Gastroesophageal sphincter (tissue), 4 donors: ENCODE results near the gene RAB22A. TPM values are rescaled to one million over a fixed set of nuclear protein-coding genes. Genes with fewer than 3 reads are reported as not detected.
A peak's percentile ranks its signal among the peaks of the same experiment; 100 is the strongest.

Experiments
- ATAC-seq: fragments of 150-250 bp; one replicate; pipeline ENCODE4 v1.9.1; 2016; ENCODE audit warnings: mild to moderate bottlenecking, moderate library complexity
- H3K27ac ChIP-seq, 4 donors: fragments of 200-600 bp; sonication (generic) in 3 of 4; 1 replicate in 3 of 4; 2 replicates in 1 of 4; pipeline ENCODE4 v1.5.1; 2016 to 2019
- H3K27me3 ChIP-seq: fragments of 200-600 bp; sonication (generic); one replicate; pipeline ENCODE4 v1.5.1; 2019
- H3K36me3 ChIP-seq, 2 donors: fragments of 200-600 bp; sonication (generic); one replicate each; pipeline ENCODE4 v1.5.1; 2019; ENCODE audit warnings: control low read depth in 1 of 2
- H3K4me1 ChIP-seq, 3 donors: fragments of 200-600 bp; sonication (generic); 1 replicate in 2 of 3; 2 replicates in 1 of 3; pipeline ENCODE4 v1.5.1; 2016 to 2019; ENCODE audit warnings: control low read depth in 2 of 3
- H3K4me3 ChIP-seq, 2 donors: fragments of 200-600 bp; sonication (generic); one replicate each; pipeline ENCODE4 v1.5.1; 2019; ENCODE audit warnings: mild to moderate bottlenecking in 1 of 2, moderate library complexity in 1 of 2
- H3K9me3 ChIP-seq, 3 donors: fragments of 200-600 bp; sonication (generic); one replicate each; pipeline ENCODE4 v1.5.1; 2017 to 2019; ENCODE audit warnings: control low read depth in 2 of 3
- EP300 ChIP-seq: sonication (generic); formaldehyde crosslinking; IDR thresholded peaks from one replicate; pipeline ENCODE4 v1.6.1; 2017; ENCODE audit warnings: antibody characterized with exemption, mild to moderate bottlenecking
- POLR2A ChIP-seq, 2 donors: fragments of 450-650 bp; IDR thresholded peaks; one replicate each; pipeline ENCODE4 v1.6.1; 2017; ENCODE audit warnings: antibody characterized with exemption in 2 of 2, mild to moderate bottlenecking in 2 of 2, moderate library complexity in 1 of 2
- POLR2AphosphoS5 ChIP-seq: sonication (generic); formaldehyde crosslinking; IDR thresholded peaks from one replicate; pipeline ENCODE4 v1.6.1; 2017; ENCODE audit warnings: antibody characterized with exemption
- WGBS, 2 donors: methylation state at CpG; one replicate each; pipeline ENCODE4 v1.1.5; 2018; ENCODE audit warnings: low coverage in 1 of 2; 5-methylcytosine and 5-hydroxymethylcytosine counted together
- total RNA-seq, 4 donors: library from RNA; depleted of rRNA; stranded (reverse); fragments of >200 nt; gene quantifications; one replicate each; pipeline ENCODE4 v1.1.0, GENCODE V29; 2016
- TF ChIP-seq, protein P1 (sequence below), 4 experiments: fragments of 200-600 bp in 2 of 4; fragments of 450-650 bp in 2 of 4; sonication (generic) in 1 of 4; IDR thresholded peaks; one replicate each; pipeline ENCODE4 v1.5.1; 2017 to 2019; ENCODE audit warnings: antibody characterized with exemption in 4 of 4, mild to moderate bottlenecking in 2 of 4, moderate library complexity in 2 of 4

RAB22A gene
- total RNA-seq, 4 donors from 2014 or later, result 23.2 to 26.8 (median 25.6) TPM

DNA sequence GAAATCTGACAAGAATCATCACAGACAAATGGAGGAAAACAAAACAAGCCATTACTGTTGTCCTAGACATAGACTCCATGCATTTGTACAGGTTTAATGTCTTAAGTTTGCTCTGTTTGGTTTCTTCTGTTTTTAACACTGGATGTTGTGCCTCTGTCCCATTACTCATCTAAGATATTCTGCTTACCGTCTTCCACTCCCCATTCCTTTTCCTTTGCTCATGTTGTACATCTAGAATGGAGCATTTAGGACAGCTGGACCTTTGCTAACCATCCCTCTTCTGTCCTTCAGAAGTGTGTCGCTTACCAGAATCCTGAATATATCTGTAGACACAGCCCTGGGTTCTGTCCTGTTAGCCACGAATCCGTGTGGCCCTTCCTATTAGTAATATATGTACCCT lies 35.2 kb downstream of the RAB22A start:
- no peak for ATAC-seq
- peaks cover 0 to 43% of the 10 kb centered on the region in 2 donors for H3K36me3 ChIP-seq
- WGBS, 2 donors, result 78 to 91% methylated on average over 4 of the region's 4 CpGs
- no peak overlapping the region for H3K4me3 ChIP-seq
- H3K9me3 ChIP-seq, result no peaks in the 10 kb centered on the region
- no peak overlapping the region for H3K27ac ChIP-seq
- TF ChIP-seq POLR2AphosphoS5 (no peak), EP300 (no peak), POLR2A (IDR thresholded peaks at IDR 0.05) (no peak)
- TF ChIP-seq, protein P1, sequence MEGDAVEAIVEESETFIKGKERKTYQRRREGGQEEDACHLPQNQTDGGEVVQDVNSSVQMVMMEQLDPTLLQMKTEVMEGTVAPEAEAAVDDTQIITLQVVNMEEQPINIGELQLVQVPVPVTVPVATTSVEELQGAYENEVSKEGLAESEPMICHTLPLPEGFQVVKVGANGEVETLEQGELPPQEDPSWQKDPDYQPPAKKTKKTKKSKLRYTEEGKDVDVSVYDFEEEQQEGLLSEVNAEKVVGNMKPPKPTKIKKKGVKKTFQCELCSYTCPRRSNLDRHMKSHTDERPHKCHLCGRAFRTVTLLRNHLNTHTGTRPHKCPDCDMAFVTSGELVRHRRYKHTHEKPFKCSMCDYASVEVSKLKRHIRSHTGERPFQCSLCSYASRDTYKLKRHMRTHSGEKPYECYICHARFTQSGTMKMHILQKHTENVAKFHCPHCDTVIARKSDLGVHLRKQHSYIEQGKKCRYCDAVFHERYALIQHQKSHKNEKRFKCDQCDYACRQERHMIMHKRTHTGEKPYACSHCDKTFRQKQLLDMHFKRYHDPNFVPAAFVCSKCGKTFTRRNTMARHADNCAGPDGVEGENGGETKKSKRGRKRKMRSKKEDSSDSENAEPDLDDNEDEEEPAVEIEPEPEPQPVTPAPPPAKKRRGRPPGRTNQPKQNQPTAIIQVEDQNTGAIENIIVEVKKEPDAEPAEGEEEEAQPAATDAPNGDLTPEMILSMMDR (IDR thresholded peaks at IDR 0.05), result no peak
- H3K4me1 ChIP-seq, result peaks cover 0 to 8% (median 0%) of the 10 kb centered on the region in 3 donors
- H3K27me3 ChIP-seq, result no peaks in the 10 kb centered on the region

DNA sequence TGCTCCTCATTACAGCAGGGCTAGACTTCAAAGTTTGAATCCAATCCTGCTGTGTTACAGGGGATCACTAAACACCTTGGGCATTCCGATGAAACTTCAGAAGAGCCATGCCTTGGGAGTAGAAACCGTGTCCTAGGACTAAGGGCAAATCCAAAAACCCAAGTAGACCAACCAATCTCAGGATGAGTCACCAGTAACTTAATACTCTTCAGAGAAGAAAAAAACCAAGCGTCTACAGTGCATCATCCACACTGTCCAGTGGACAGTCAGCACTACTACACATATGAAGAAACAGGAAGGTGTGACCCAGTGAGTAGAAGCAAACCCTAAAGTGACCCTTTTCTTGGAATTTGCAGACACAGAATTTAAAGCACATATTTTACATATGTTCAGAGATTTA lies 40.1 kb downstream of the RAB22A start:
- Histone ChIP-seq H3K27me3 (no peaks in the 10 kb centered on the region), H3K4me1 (no peaks in the 10 kb centered on the region), H3K9me3 (no peaks in the 10 kb centered on the region), H3K36me3 (peaks cover 0 to 48% of the 10 kb centered on the region in 2 donors), H3K27ac (no peak overlapping the region), H3K4me3 (no peak overlapping the region)
- no peak for ATAC-seq
- 82 to 93% methylated on average over 3 of the region's 3 CpGs for WGBS, 2 donors
- TF ChIP-seq, protein P1 (IDR thresholded peaks at IDR 0.05), result no peak

DNA sequence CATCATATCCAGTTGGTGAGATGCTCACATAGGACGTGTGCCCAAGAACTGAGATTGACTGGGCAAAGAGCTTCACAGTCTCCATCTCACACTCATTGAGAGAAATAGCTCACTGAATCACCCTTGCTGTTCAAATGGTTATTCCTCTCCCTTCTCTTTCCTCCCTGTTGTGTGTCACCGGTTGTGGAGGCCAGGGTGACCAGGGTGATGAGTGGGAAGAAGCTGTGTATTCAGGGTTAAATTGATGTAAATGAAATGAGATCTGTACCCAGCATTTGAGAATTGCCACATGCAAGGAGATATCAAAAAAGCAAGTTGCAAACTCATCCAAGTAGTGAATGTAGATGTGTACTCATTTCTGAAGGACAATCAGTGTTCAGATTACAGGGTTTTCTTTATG lies 43.0 kb downstream of the RAB22A start:
- no peak overlapping the region for H3K27ac ChIP-seq
- peaks cover 0 to 52% of the 10 kb centered on the region in 2 donors for H3K36me3 ChIP-seq
- H3K4me3 ChIP-seq, result no peak overlapping the region
- TF ChIP-seq EP300 (no peak), POLR2AphosphoS5 (no peak), POLR2A (IDR thresholded peaks at IDR 0.05) (no peak)
- TF ChIP-seq, protein P1 (IDR thresholded peaks at IDR 0.05), result no peak
- 88% methylated on average over 1 of the region's 2 CpGs; no CpG with 5 or more reads in 1 of the 2 donors for WGBS, 2 donors
- no peaks in the 10 kb centered on the region for H3K27me3 ChIP-seq
- H3K4me1 ChIP-seq, result no peaks in the 10 kb centered on the region
- ATAC-seq, result no peak
- H3K9me3 ChIP-seq, result no peaks in the 10 kb centered on the region

DNA sequence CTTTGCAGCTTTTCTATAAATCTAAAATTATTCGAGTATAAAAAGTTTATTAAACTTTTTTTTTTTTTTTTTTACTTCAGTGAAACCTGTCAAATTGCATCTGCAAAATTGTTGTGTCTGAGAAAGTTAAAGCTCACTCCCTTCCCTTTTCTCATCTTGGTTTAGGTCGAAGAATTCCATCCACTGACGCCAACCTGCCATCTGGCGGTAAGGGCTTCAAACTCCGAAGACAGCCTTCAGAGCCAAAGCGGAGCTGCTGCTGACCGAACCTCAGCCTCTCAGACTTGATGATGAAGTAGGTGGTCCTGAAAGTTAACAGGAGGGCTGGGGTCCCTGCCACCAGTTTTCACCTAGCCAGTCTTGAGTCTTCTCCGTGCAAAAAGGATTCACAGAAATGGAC lies 49.9 kb downstream of the RAB22A start:
- H3K4me1 ChIP-seq, result peaks cover 4 to 12% (median 9%) of the 10 kb centered on the region in 3 donors
- ATAC-seq, result no peak
- no peak for TF ChIP-seq POLR2A (IDR thresholded peaks at IDR 0.05)
- TF ChIP-seq, protein P1 (IDR thresholded peaks at IDR 0.05), result no peak
- TF ChIP-seq POLR2AphosphoS5, result no peak
- no peak for TF ChIP-seq EP300
- no peaks in the 10 kb centered on the region for H3K27me3 ChIP-seq
- H3K4me3 ChIP-seq, result no peak overlapping the region
- peaks cover 0 to 80% of the 10 kb centered on the region in 2 donors for H3K36me3 ChIP-seq
- H3K9me3 ChIP-seq, result no peaks in the 10 kb centered on the region
- no peak overlapping the region for H3K27ac ChIP-seq
- WGBS, 2 donors, result 38 to 74% methylated on average over 1 to 6 of the region's 8 CpGs

DNA sequence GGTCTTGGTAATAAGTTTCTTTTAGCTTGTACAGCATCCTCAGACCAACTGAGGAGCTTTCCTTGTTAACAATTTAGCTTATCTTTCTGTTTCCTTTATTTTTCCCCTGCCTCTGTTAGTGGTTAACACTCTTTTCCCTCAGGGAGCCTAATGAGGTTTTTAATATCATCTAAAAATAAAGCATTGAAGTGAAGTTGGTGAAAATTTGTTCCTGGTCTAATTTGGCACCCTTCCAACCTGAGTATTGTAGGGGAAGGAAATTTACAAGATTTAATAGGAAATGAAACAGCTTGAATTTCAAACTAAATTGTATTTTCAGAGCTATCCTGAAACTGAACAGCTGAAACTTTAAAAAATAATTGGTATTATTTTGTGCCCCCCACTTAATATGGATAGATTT lies 51.4 kb downstream of the RAB22A start:
- Histone ChIP-seq H3K4me1 (peaks cover 4 to 15% (median 9%) of the 10 kb centered on the region in 3 donors), H3K27me3 (no peaks in the 10 kb centered on the region), H3K36me3 (peaks cover 0 to 65% of the 10 kb centered on the region in 2 donors), H3K27ac (peak overlapping the region in 1 of 4 donors; percentile 19), H3K4me3 (no peak overlapping the region), H3K9me3 (no peaks in the 10 kb centered on the region)
- no peak for ATAC-seq
- no peak for TF ChIP-seq EP300
- TF ChIP-seq POLR2A (IDR thresholded peaks at IDR 0.05), result no peak
- TF ChIP-seq, protein P1 (IDR thresholded peaks at IDR 0.05), result no peak
- TF ChIP-seq POLR2AphosphoS5, result no peak
